Coronary artery (tissue), 2 donors: ENCODE measurements around the gene DZANK1.

Source experiments
- DNase-seq: peaks from one replicate; pipeline ENCODE4 v3.0.0-alpha.2; 2017; ENCODE audit warnings: low spot score
- H3K27ac ChIP-seq, 2 donors: fragments of 200-600 bp; sonication (generic); one replicate each; pipeline ENCODE4 v1.5.1; 2016 to 2019
- H3K4me3 ChIP-seq: fragments of 200-600 bp; sonication (generic); 2 replicates; pipeline ENCODE4 v1.5.1; 2016; ENCODE audit warnings: mild to moderate bottlenecking, moderate library complexity
- CTCF ChIP-seq: fragments of 200-600 bp; sonication (generic); IDR thresholded peaks from one replicate; pipeline ENCODE4 v1.5.1; 2019; ENCODE audit warnings: antibody characterized with exemption

Gene DZANK1

GRCh38 chr20:18466894-18467730, at the start of gene DZANK1, which contains the start of gene POLR3F:
Gene DZANK1, minus strand, starts transcription at chr20:18467030. Its CDS starts 1,672 bp downstream, at chr20:18465358.
Gene POLR3F, plus strand, starts transcription at chr20:18467390. Its CDS starts 117 bp downstream, at chr20:18467507.
- peak; percentile 96 for DNase-seq
- Histone ChIP-seq H3K4me3 (peak within 1 kb of the TSS; percentile 74), H3K27ac (peak within 1 kb of the TSS; percentile 51 to 83)
- no peak for TF ChIP-seq CTCF

DNA sequence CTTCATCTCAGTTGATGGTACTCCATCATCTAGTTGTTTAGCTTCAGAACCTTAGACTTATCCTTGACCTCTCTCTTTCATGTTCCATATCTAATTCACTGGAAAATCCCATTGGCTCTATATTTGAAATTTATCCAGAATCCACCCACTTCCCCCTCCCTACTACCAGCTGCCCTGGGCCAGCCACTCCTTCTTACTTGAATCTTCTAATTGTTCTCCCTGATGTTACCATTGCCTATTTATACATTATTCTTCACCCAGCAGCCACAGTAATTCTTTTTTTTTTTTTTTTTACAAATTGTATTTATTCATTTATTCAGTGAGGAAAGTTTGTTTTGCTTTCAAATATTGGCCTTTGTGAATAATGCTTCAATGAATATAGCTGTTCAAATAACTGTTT, 49.1 kb upstream of the DZANK1 start:
- Histone ChIP-seq H3K4me3 (no peak overlapping the region), H3K27ac (no peak overlapping the region)
- DNase-seq, result no peak
- TF ChIP-seq CTCF, result no peak

DNA sequence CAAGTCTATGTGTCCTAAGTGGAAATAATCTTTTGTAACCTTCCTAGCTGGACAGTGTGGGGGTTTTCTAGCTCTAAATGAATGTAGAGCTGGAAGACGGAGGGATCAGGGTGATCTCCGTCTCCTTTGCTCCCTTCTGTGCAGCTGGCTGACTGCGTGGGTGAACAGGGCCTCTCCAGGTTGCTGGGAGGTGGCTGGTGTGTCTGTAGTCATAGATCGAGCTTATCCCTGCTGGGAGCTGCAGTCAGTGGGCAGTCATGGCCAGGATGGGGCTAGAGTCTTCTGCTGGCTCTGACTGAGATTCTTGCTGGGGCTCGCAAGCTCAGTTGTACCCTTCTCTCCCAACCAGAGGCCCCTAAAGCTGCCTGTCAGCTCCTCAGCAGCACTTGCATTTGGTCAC, 47.3 kb upstream of the DZANK1 start:
- Histone ChIP-seq H3K4me3 (no peak overlapping the region), H3K27ac (no peak overlapping the region)
- TF ChIP-seq CTCF, result no peak
- DNase-seq, result no peak

GRCh38 chr20:18513208-18513607, 46.4 kb upstream of the DZANK1 start:
- no peak overlapping the region for H3K4me3 ChIP-seq
- TF ChIP-seq CTCF, result no peak
- no peak overlapping the region for H3K27ac ChIP-seq
- DNase-seq, result no peak

DNA sequence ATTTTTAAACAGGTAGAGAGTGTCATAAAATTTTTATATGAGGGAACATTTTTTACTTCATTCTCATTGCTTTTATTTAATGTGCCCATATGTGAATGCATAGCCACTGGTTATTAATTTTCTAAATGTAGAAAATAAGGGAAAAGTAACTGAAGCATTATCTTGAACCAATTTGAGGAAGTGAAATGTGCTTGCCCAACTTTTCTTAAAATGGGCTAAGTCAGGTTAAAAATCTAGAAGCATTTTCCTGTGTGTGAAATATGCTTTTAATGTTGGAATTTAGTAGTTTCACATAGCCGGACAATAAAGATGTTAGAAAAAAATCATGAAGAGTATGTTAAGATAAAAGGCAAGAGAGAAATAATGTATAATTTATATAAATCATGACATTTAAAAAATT, 44.7 kb upstream of the DZANK1 start:
- no peak for TF ChIP-seq CTCF
- Histone ChIP-seq H3K4me3 (no peak overlapping the region), H3K27ac (no peak overlapping the region)
- no peak for DNase-seq

- H3K4me3 ChIP-seq, result peak within 1 kb of the TSS; percentile 84
- no peak for TF ChIP-seq CTCF
- peak; percentile 98 for DNase-seq
- peak within 1 kb of the TSS; percentile 81 to 97 for H3K27ac ChIP-seq
Observed at GRCh38 chr20:18507218-18508191, 40.7 kb upstream of the DZANK1 start, which contains the start of gene SEC23B. Gene SEC23B, plus strand, starts transcription at chr20:18507940. Its CDS starts 2,896 bp downstream, at chr20:18510836.
